Right lobe of liver (tissue), 6 donors: Measurements from ENCODE around the gene DAGLA. TPM values are rescaled to one million over a fixed set of nuclear protein-coding genes. Genes with fewer than 3 reads are reported as not detected.
A peak's percentile ranks its signal among the peaks of the same experiment; 100 is the strongest.

Experiments used
- ATAC-seq, 4 donors: fragments of 200-7000 bp; cut with Tn5 transposase; one replicate each; pipeline ENCODE4 v1.9.1; 2020; ENCODE audit warnings: mild to moderate bottlenecking in 4 of 4, moderate library complexity in 4 of 4
- DNase-seq, 3 donors: peaks; one replicate each; pipeline ENCODE4 v3.0.0-alpha.2; 2020
- H3K27ac ChIP-seq, 3 donors: fragments of 200-600 bp; one replicate each; pipeline ENCODE4 v1.8.0; 2022
- H3K27me3 ChIP-seq, 2 donors: fragments of 200-600 bp; one replicate each; pipeline ENCODE4 v1.8.0; 2022
- H3K36me3 ChIP-seq, 4 donors: fragments of 200-600 bp; sonication (generic) in 1 of 4; one replicate each; pipeline versions ENCODE4 v1.5.1 to v1.8.0; 2017 to 2022; ENCODE audit warnings: control low read depth in 1 of 4
- H3K4me1 ChIP-seq, 4 donors: fragments of 200-600 bp; sonication (generic) in 1 of 4; one replicate each; pipeline versions ENCODE4 v1.5.1 to v1.8.0; 2017 to 2022; ENCODE audit warnings: control low read depth in 1 of 4
- H3K4me3 ChIP-seq, 3 donors: fragments of 200-600 bp; one replicate each; pipeline ENCODE4 v1.8.0; 2022
- H3K9me3 ChIP-seq, 4 donors: fragments of 200-600 bp; sonication (generic) in 1 of 4; one replicate each; pipeline versions ENCODE4 v1.5.1 to v1.8.0; 2017 to 2022; ENCODE audit warnings: control low read depth in 1 of 4
- CTCF ChIP-seq, 4 donors: fragments of 200-600 bp in 3 of 4; fragments of 450-650 bp in 1 of 4; IDR thresholded peaks; one replicate each; pipeline versions ENCODE4 v1.5.1 to v1.8.0; 2016 to 2022; ENCODE audit warnings: antibody characterized with exemption in 4 of 4, mild to moderate bottlenecking in 2 of 4
- POLR2A ChIP-seq: fragments of 450-650 bp; IDR thresholded peaks from one replicate; pipeline ENCODE4 v1.6.1; 2017; ENCODE audit warnings: antibody characterized with exemption, mild to moderate bottlenecking
- WGBS: methylation state at CpG from one replicate; pipeline ENCODE4 v1.1.6; 2018; ENCODE audit warnings: low coverage, low lambda C conversion rate; ENCODE audit not compliant: insufficient coverage; ENCODE audit errors: missing lambda C conversion rate; 5-methylcytosine and 5-hydroxymethylcytosine counted together
- intact Hi-C, 2 donors: fragments of 100-400 bp; cut with DNase I; formaldehyde crosslinking; loops; one replicate each; pipeline versions ENCODE4 v1.11.2 to v1.14.1; 2022
- total RNA-seq, 6 experiments: library from RNA; depleted of rRNA in 2 of 6; stranded (reverse); fragments of >200 nt in 2 of 6; fragmentation: NEBNext Ultra II Directional in 3 of 6; extraction: Animal tissue kit (Norgen Biotek cat#: 25700) in 3 of 6; gene quantifications; one replicate each; pipeline versions ENCODE4 v1.1.0 to v1.2.4, GENCODE V29; 2016 to 2023
- donor health status: DM: no; HTN: yes; CAD: no.
- donor health status: DM: no; HTN: no; CAD: no.
- donor health status: DM: no; HTN: no; CAD: no.
- donor health status: DM: no; HTN: yes; CAD: no.
- donor health status: DM: no; HTN: yes; CAD: no.

The DAGLA gene
- total RNA-seq, 6 experiments from 2014 or later, result 0.33 to 5.5 (median 0.79) TPM

DNA sequence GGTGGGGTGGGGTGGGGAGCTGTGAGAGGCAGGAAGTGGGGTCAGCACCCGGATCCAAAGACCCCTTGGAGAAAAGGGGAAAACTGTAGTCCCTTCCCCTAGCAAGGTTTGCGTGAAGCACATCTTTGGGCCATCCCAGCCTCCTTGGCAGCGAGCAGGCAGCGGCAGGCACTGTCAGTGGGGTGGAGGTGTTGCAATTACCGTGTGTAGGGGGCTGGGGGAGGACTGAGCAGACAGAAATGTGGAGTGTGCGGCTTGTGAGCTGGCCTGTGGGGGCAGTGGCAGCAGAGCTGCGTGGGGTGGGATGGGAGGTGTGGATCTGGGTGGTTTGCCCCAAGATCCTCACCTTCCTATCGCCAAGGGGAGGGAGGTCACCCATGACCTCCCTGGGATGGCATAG lies 16.4 kb downstream of the DAGLA start:
- H3K27me3 ChIP-seq, result no peaks in the 10 kb centered on the region
- TF ChIP-seq POLR2A (no peak), CTCF (IDR thresholded peaks at IDR 0.05) (no peak)
- WGBS, result 81% methylated on average over 4 of the region's 8 CpGs
- no peak for ATAC-seq
- H3K36me3 ChIP-seq, result no peaks in the 10 kb centered on the region
- intact Hi-C loops, result no loop called here
- H3K27ac ChIP-seq, result no peak overlapping the region
- no peaks in the 10 kb centered on the region for H3K9me3 ChIP-seq
- no peak for DNase-seq
- no peak overlapping the region for H3K4me3 ChIP-seq
- H3K4me1 ChIP-seq, result no peaks in the 10 kb centered on the region

GRCh38 chr11:61697078-61697502 lies 16.9 kb downstream of the DAGLA start:
- Histone ChIP-seq H3K9me3 (no peaks in the 10 kb centered on the region), H3K27me3 (no peaks in the 10 kb centered on the region), H3K36me3 (no peaks in the 10 kb centered on the region), H3K4me1 (no peaks in the 10 kb centered on the region), H3K27ac (no peak overlapping the region), H3K4me3 (no peak overlapping the region)
- peak in 1 of 4 donors; percentile 2 for ATAC-seq
- intact Hi-C loops, result no loop called here
- DNase-seq, result no peak
- TF ChIP-seq CTCF (IDR thresholded peaks at IDR 0.05) (no peak), POLR2A (no peak)
- 68% methylated on average over 3 of the region's 9 CpGs for WGBS

GRCh38 chr11:61697764-61698163 lies 17.6 kb downstream of the DAGLA start:
- Histone ChIP-seq H3K27ac (peak overlapping the region in 1 of 3 donors; percentile 40), H3K4me3 (no peak overlapping the region), H3K27me3 (no peaks in the 10 kb centered on the region), H3K36me3 (no peaks in the 10 kb centered on the region), H3K9me3 (no peaks in the 10 kb centered on the region), H3K4me1 (no peaks in the 10 kb centered on the region)
- ATAC-seq (no peak), DNase-seq (no peak)
- WGBS, result 33% methylated on average over 1 of the region's 1 CpG
- intact Hi-C loops, result no loop called here
- TF ChIP-seq CTCF (IDR thresholded peaks at IDR 0.05), result no peak
- no peak for TF ChIP-seq POLR2A

- Histone ChIP-seq H3K4me1 (no peaks in the 10 kb centered on the region), H3K9me3 (no peaks in the 10 kb centered on the region), H3K4me3 (no peak overlapping the region), H3K36me3 (no peaks in the 10 kb centered on the region), H3K27ac (peak overlapping the region in 1 of 3 donors; percentile 40), H3K27me3 (no peaks in the 10 kb centered on the region)
- TF ChIP-seq CTCF (IDR thresholded peaks at IDR 0.05) (no peak), POLR2A (no peak)
- intact Hi-C loops, result no loop called here
- WGBS, result 48% methylated on average over 2 of the region's 11 CpGs
- ATAC-seq, result peak in 1 of 4 donors; percentile 8
- DNase-seq, result no peak
These were observed 18.2 kb downstream of the DAGLA start for GRCh38 chr11:61698173-61698948.
